K562 treated with DMSO at 1 percent for 48 hours (cell line): Measurements from ENCODE around the gene ERMARD. TPM values are rescaled to one million over a fixed set of nuclear protein-coding genes. Genes with fewer than 3 reads are reported as not detected.

Source experiments
- total RNA-seq: library from RNA; unstranded; fragments of 300-600 nt; gene quantifications from 2 replicates; pipeline ENCODE4 v1.2.3, GENCODE V29; 2022; ENCODE audit warnings: low replicate concordance; ENCODE audit errors: extremely low read depth

Gene ERMARD
- total RNA-seq = not detected in 2 replicates

GRCh38 chr6:169751242-169752073, at the start of gene ERMARD, which contains the start of gene DYNLT2:
ERMARD (plus strand) TSS chr6:169751622; CDS start chr6:169751658, 36 bp downstream.
DYNLT2 (minus strand) TSS chr6:169751572; CDS start chr6:169751458, 114 bp downstream.

GRCh38 chr6:169701954-169702839, 49.2 kb upstream of the ERMARD start, which contains the start of the genes C6orf120 and WDR27:
C6orf120 (plus strand) TSS chr6:169702126; CDS start chr6:169702460, 334 bp downstream.
WDR27 (minus strand) TSS chr6:169702029; CDS start chr6:169689005, 13,024 bp downstream.

GRCh38 chr6:169724494-169725124, 26.8 kb upstream of the ERMARD start, which contains the start of gene PHF10:
PHF10 (minus strand) TSS chr6:169724500; CDS start chr6:169723931, 569 bp downstream.

Other genes starting within 250 kb of the ERMARD start
- gene WDR27, start 49.6 kb upstream of the ERMARD start, total RNA-seq = not detected in 2 replicates
- gene C6orf120, start 49.5 kb upstream of the ERMARD start, total RNA-seq = not detected in 2 replicates
- gene PHF10, start 27.1 kb upstream of the ERMARD start, total RNA-seq = not detected in 2 replicates
- not detected in 2 replicates for gene DYNLT2, start 50 bp upstream of the ERMARD start, total RNA-seq